HEK293 (cell line): ENCODE results near the gene RBM14.
"Not testable (repeated sequence)": the region's sequence is repeated elsewhere in the genome, so short reads cannot be mapped to it uniquely, and the experiment has no call there.

ENCODE experiments used
- CTCF ChIA-PET: fragments of 350-600 bp; formaldehyde crosslinking; extraction: SDS; loops from one replicate; lab custom pipeline; 2021; ENCODE audit warnings: antibody characterized with exemption; lab: Yijun Ruan, JAX
- POLR2A ChIA-PET: fragments of 300-600 bp; formaldehyde crosslinking; extraction: SDS; loops from one replicate; lab custom pipeline; 2020; ENCODE audit warnings: antibody characterized with exemption, inconsistent platforms; lab: Yijun Ruan, JAX
- H3K27ac ChIP-seq: fragments of 200-500 bp; sonication (Bioruptor generic); 2 replicates; pipeline ENCODE4 v1.5.1; 2014; ENCODE audit warnings: low read depth, low read length, control low read depth, inconsistent platforms; ENCODE audit errors: extremely low read depth
- H3K36me3 ChIP-seq, 2 experiments: fragments of 200-500 bp in 1 of 2; sonication (Bioruptor generic) in 1 of 2; 1 replicate in 1 of 2; 2 replicates in 1 of 2; pipeline ENCODE4 v1.5.1; 2014 to 2017; ENCODE audit warnings: inconsistent platforms in 2 of 2, low read length in 2 of 2; ENCODE audit not compliant: control insufficient read depth in 2 of 2, insufficient read depth in 1 of 2
- H3K4me1 ChIP-seq: fragments of 200-500 bp; sonication (Bioruptor generic); 2 replicates; pipeline ENCODE4 v1.5.1; 2014; ENCODE audit warnings: mild to moderate bottlenecking, low read length, inconsistent platforms; ENCODE audit not compliant: control insufficient read depth, insufficient read depth
- H3K4me3 ChIP-seq: 2 replicates; pipeline ENCODE4 v1.5.1; 2011; ENCODE audit warnings: low read depth, mild to moderate bottlenecking, control low read depth, low read length, moderate library complexity
- H3K9me3 ChIP-seq: fragments of 200-500 bp; sonication (Bioruptor generic); 2 replicates; pipeline ENCODE4 v1.5.1; 2014; ENCODE audit warnings: low read depth, low read length, inconsistent platforms; ENCODE audit not compliant: control insufficient read depth, insufficient read depth
- IKZF3 ChIP-seq: fragments of 450-650 bp; IDR thresholded peaks from 2 replicates; pipeline ENCODE4 v1.5.0; 2018; ENCODE audit warnings: missing biosample characterization, mild to moderate bottlenecking, missing genetic modification characterization, moderate library complexity
- MEIS1 ChIP-seq: sonication (generic); formaldehyde crosslinking; IDR thresholded peaks from 2 replicates; pipeline ENCODE4 v1.8.1; 2022; ENCODE audit warnings: missing genetic modification reagents, mild to moderate bottlenecking, borderline replicate concordance
- OVOL3 ChIP-seq: fragments of 450-650 bp; formaldehyde crosslinking; IDR thresholded peaks from 2 replicates; pipeline ENCODE4 v1.5.1; 2016; ENCODE audit warnings: missing biosample characterization, missing genetic modification characterization
- SETDB1 ChIP-seq: IDR thresholded peaks from one replicate; pipeline ENCODE4 v1.6.1; 2017; ENCODE audit warnings: mild to moderate bottlenecking, low read length, moderate library complexity, mixed read lengths; ENCODE audit not compliant: insufficient read length
- ZFHX2 ChIP-seq: fragments of 450-650 bp; formaldehyde crosslinking; conservative IDR thresholded peaks from 2 replicates; pipeline ENCODE4 v1.5.1; 2016; ENCODE audit warnings: missing biosample characterization, missing genetic modification characterization
- ZNF133 ChIP-seq: fragments of 450-650 bp; formaldehyde crosslinking; IDR thresholded peaks from 2 replicates; pipeline ENCODE4 v1.5.1; 2016; ENCODE audit warnings: missing biosample characterization, missing genetic modification characterization
- ZNF146 ChIP-seq: fragments of 450-650 bp; formaldehyde crosslinking; IDR thresholded peaks from 2 replicates; pipeline ENCODE4 v1.5.1; 2016; ENCODE audit warnings: missing biosample characterization, missing genetic modification characterization
- ZNF19 ChIP-seq: fragments of 450-650 bp; formaldehyde crosslinking; IDR thresholded peaks from 2 replicates; pipeline ENCODE4; 2016; ENCODE audit warnings: missing biosample characterization, missing genetic modification characterization, low read depth
- ZNF214 ChIP-seq: fragments of 450-650 bp; formaldehyde crosslinking; IDR thresholded peaks from 2 replicates; pipeline ENCODE4 v1.5.1; 2017; ENCODE audit warnings: missing biosample characterization, mild to moderate bottlenecking, missing genetic modification characterization, borderline replicate concordance
- ZNF280D ChIP-seq: fragments of 450-650 bp; formaldehyde crosslinking; IDR thresholded peaks from 2 replicates; pipeline ENCODE4 v1.5.1; 2016; ENCODE audit warnings: missing biosample characterization, missing genetic modification characterization
- ZNF350 ChIP-seq: fragments of 450-650 bp; formaldehyde crosslinking; IDR thresholded peaks from 2 replicates; pipeline ENCODE4 v1.5.0; 2017; ENCODE audit warnings: missing biosample characterization, mild to moderate bottlenecking, missing genetic modification characterization
- ZNF423 ChIP-seq: fragments of 450-650 bp; formaldehyde crosslinking; IDR thresholded peaks from 2 replicates; pipeline ENCODE4 v1.5.1; 2016; ENCODE audit warnings: missing biosample characterization, missing genetic modification characterization
- ZNF426 ChIP-seq: fragments of 450-650 bp; formaldehyde crosslinking; IDR thresholded peaks from 2 replicates; pipeline ENCODE4 v1.5.1; 2017; ENCODE audit warnings: missing biosample characterization, missing genetic modification characterization, mild to moderate bottlenecking, inconsistent platforms, moderate library complexity
- ZNF518A ChIP-seq: fragments of 450-650 bp; formaldehyde crosslinking; conservative IDR thresholded peaks from 2 replicates; pipeline ENCODE4 v1.5.1; 2016; ENCODE audit warnings: low read depth, missing biosample characterization, missing genetic modification characterization
- ZNF670 ChIP-seq: fragments of 450-650 bp; formaldehyde crosslinking; IDR thresholded peaks from 2 replicates; pipeline ENCODE4 v1.5.1; 2016; ENCODE audit warnings: missing biosample characterization, missing genetic modification characterization, low read depth
- ZNF677 ChIP-seq: fragments of 450-650 bp; IDR thresholded peaks from 2 replicates; pipeline ENCODE4 v1.5.0; 2018; ENCODE audit warnings: missing biosample characterization, mild to moderate bottlenecking, missing genetic modification characterization, moderate library complexity
- ZNF791 ChIP-seq: fragments of 450-650 bp; formaldehyde crosslinking; IDR thresholded peaks from 2 replicates; pipeline ENCODE4 v1.5.1; 2016; ENCODE audit warnings: missing biosample characterization, missing genetic modification characterization
- TF ChIP-seq, protein P1 (sequence below): IDR thresholded peaks from 2 replicates; pipeline ENCODE4 v1.6.1; 2011; ENCODE audit warnings: mild to moderate bottlenecking, low read depth, low read length, borderline replicate concordance
- TF ChIP-seq, protein P2 (sequence below): sonication (generic); formaldehyde crosslinking; IDR thresholded peaks from 2 replicates; pipeline ENCODE4 v1.8.1; 2022; ENCODE audit warnings: mild to moderate bottlenecking, moderate library complexity, missing genetic modification reagents

Gene RBM14

DNA sequence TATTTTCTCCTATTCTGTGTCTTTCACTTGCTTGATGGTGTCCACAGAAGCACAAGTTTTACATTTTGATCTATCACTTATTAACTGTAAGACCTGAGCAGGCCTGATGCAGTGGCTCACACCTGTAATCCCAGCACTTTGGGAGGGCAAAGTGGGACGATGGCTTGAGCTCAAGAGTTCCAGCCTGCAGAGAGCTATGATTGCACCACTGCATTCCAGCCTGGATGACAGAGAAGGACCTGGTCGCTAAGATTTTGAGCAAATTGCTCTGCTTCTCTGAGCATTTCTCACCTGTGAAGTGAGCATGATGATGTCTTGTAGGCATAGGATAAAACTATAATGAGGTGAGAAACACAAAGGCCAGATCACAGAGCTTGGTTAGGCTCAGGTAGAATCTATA is 30.3 kb upstream of the RBM14 start (continued):
- TF ChIP-seq ZNF280D (tag by site-specific recombination) (no peak), ZNF426 (no peak)
- TF ChIP-seq, protein P1, sequence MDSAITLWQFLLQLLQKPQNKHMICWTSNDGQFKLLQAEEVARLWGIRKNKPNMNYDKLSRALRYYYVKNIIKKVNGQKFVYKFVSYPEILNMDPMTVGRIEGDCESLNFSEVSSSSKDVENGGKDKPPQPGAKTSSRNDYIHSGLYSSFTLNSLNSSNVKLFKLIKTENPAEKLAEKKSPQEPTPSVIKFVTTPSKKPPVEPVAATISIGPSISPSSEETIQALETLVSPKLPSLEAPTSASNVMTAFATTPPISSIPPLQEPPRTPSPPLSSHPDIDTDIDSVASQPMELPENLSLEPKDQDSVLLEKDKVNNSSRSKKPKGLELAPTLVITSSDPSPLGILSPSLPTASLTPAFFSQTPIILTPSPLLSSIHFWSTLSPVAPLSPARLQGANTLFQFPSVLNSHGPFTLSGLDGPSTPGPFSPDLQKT, result no peak

GRCh38 chr11:66589315-66589714 is 27.1 kb upstream of the RBM14 start:
- H3K27ac ChIP-seq, H3K4me1 ChIP-seq, H3K36me3 ChIP-seq, POLR2A ChIA-PET, H3K4me3 ChIP-seq, H3K9me3 ChIP-seq: not testable (repeated sequence)
- CTCF ChIA-PET, result interaction anchor here (0.6 to 4.5 kb wide), 3 partner anchors 9 to 330 kb away, joined by 3 to 49 read pairs (median 3); no protein-coding TSS in a partner anchor

DNA sequence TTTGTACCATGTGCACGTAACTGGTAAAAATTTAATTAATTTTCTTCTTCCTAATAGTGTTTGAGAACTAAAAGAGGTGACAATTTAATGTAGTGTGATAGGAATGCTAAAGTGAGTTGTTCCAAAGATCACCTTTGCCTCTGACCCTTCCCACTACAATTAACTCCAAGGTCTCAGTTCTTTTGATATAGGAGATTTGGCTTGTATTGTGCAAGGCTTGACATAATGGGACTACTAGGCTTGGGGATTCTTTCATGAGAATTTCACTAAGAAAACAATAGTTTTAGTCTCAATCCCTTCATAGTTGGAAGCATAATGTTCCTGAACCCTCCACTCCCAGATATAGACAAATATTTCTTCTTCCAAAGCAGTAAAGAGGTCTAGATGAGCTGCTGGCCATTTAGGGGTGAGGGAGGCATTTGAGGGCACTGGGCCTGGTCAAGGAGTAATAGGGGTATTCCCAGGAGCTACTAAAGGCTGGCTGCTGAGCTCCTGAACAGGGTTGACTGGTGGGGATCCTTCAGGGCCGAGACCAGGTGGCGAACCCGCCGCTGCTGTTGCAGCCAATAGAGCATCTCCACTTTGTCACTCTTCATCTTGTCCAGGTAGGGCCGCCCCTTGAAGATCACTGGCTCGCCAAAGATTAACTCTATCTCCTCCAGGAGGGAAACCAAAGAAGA is 26.3 kb upstream of the RBM14 start:
- no peak overlapping the region for H3K27ac ChIP-seq
- H3K4me3 ChIP-seq, result no peak overlapping the region
- TF ChIP-seq ZNF19 (tag by site-specific recombination) (no peak), ZNF791 (tag by site-specific recombination) (no peak), ZNF518A (tag by site-specific recombination) (no peak), ZNF670 (tag by site-specific recombination) (no peak), ZFHX2 (tag by site-specific recombination) (no peak), SETDB1 (no peak), OVOL3 (tag by site-specific recombination) (no peak), ZNF350 (no peak), ZNF423 (no peak), ZNF133 (no peak), ZNF677 (tag by site-specific recombination) (no peak), MEIS1 (CRISPR knock-in tag) (no peak), ZNF214 (tag by site-specific recombination) (no peak), IKZF3 (tag by site-specific recombination) (no peak), ZNF146 (tag by site-specific recombination) (no peak)
- TF ChIP-seq, protein P2, sequence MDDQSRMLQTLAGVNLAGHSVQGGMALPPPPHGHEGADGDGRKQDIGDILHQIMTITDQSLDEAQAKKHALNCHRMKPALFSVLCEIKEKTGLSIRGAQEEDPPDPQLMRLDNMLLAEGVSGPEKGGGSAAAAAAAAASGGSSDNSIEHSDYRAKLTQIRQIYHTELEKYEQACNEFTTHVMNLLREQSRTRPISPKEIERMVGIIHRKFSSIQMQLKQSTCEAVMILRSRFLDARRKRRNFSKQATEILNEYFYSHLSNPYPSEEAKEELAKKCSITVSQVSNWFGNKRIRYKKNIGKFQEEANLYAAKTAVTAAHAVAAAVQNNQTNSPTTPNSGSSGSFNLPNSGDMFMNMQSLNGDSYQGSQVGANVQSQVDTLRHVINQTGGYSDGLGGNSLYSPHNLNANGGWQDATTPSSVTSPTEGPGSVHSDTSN (CRISPR knock-in tag), result no peak
- peaks cover 0 to 4% of the 10 kb centered on the region in 2 experiments; a peak in 1 of 3 replicates for H3K36me3 ChIP-seq
- no peaks in the 10 kb centered on the region for H3K4me1 ChIP-seq
- H3K9me3 ChIP-seq, result no peaks in the 10 kb centered on the region
- POLR2A ChIA-PET, result interaction anchor here (0.7 to 3.2 kb wide), 2 partner anchors 27 to 33 kb away, joined by 4 to 28 read pairs; partner anchors contain the start of gene RBM14
- CTCF ChIA-PET, result interaction anchor here (0.6 to 4.5 kb wide), 4 partner anchors 10 to 329 kb away, joined by 3 to 49 read pairs (median 4); no protein-coding TSS in a partner anchor
